Neutrophil (primary cell): ENCODE data around the gene PHYHD1.
A peak's percentile ranks its signal among the peaks of the same experiment; 100 is the strongest.
"Not testable (repeated sequence)": the region's sequence is repeated elsewhere in the genome, so short reads cannot be mapped to it uniquely, and the experiment has no call there.

Experiments used
- H3K27ac ChIP-seq: fragments of 200-600 bp; sonication (generic); 2 replicates; pipeline ENCODE4 v1.5.1; 2016; ENCODE audit warnings: mild to moderate bottlenecking, moderate library complexity
- H3K27me3 ChIP-seq: fragments of 200-600 bp; sonication (generic); 2 replicates; pipeline ENCODE4 v1.6.0; 2016; ENCODE audit warnings: mild to moderate bottlenecking
- H3K36me3 ChIP-seq: fragments of 200-600 bp; sonication (generic); 2 replicates; pipeline ENCODE4 v1.5.1; 2017
- H3K4me1 ChIP-seq, 2 experiments: fragments of 200-600 bp in 1 of 2; sonication (generic) in 1 of 2; 1 replicate in 1 of 2; 2 replicates in 1 of 2; pipeline versions ENCODE4 v1.5.1 to v1.6.1; 2013 to 2016; ENCODE audit warnings: low read depth in 1 of 2, low read length in 1 of 2, mild to moderate bottlenecking in 1 of 2, moderate library complexity in 1 of 2; ENCODE audit not compliant: control insufficient read depth in 1 of 2, insufficient read depth in 1 of 2
- H3K4me3 ChIP-seq, 2 experiments: fragments of 200-600 bp in 1 of 2; sonication (generic) in 1 of 2; 1 replicate in 1 of 2; 2 replicates in 1 of 2; pipeline ENCODE4 v1.5.1; 2013 to 2016; ENCODE audit warnings: low read depth in 1 of 2, low read length in 1 of 2, mild to moderate bottlenecking in 1 of 2, moderate library complexity in 1 of 2
- H3K9me3 ChIP-seq: fragments of 200-600 bp; sonication (generic); 2 replicates; pipeline ENCODE4 v1.5.1; 2016
- TF ChIP-seq, protein P1 (sequence below): fragments of 200-600 bp; sonication (generic); IDR thresholded peaks from 2 replicates; pipeline ENCODE4 v1.5.1; 2016; ENCODE audit warnings: antibody characterized with exemption

PHYHD1 gene

DNA sequence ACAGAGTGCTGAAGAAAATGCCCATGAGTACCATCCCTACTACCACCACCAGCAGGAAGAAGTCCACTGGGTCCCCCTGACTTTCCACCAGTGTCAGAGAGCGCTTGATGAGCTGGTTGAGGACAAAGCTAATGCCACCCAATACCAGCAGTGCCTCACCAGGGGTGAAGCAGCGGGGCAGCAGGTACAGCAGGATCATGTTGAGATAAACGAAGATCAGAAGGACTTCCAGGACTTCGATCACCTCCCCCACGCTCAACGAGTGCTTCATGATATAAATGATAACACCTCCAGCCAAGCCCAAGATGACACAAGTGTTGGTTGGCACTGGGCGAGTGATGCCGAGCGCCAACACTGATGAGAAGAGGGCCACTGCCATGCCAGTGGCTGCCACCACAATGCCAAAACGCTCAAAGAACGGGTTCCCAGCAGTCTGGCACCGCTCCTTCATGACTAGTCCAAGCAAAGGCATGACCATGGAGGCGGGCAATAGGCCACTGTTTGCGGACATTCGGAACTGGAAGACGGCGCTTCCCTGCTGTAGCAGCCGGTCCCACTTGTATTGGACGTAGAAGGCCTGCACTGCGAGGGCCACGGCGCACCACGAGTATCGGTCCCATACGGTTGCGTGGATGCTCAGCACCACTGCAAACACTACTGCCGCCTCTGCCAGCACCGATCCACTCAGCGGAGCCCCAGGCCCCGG lies 25.9 kb downstream of the PHYHD1 start:
- no peaks in the 10 kb centered on the region for H3K9me3 ChIP-seq
- peak overlapping the region; percentile 93 to 96 for H3K4me3 ChIP-seq
- peaks cover 13 to 19% of the 10 kb centered on the region in 2 experiments for H3K4me1 ChIP-seq
- no peaks in the 10 kb centered on the region for H3K36me3 ChIP-seq
- no peaks in the 10 kb centered on the region for H3K27me3 ChIP-seq
- TF ChIP-seq, protein P1, sequence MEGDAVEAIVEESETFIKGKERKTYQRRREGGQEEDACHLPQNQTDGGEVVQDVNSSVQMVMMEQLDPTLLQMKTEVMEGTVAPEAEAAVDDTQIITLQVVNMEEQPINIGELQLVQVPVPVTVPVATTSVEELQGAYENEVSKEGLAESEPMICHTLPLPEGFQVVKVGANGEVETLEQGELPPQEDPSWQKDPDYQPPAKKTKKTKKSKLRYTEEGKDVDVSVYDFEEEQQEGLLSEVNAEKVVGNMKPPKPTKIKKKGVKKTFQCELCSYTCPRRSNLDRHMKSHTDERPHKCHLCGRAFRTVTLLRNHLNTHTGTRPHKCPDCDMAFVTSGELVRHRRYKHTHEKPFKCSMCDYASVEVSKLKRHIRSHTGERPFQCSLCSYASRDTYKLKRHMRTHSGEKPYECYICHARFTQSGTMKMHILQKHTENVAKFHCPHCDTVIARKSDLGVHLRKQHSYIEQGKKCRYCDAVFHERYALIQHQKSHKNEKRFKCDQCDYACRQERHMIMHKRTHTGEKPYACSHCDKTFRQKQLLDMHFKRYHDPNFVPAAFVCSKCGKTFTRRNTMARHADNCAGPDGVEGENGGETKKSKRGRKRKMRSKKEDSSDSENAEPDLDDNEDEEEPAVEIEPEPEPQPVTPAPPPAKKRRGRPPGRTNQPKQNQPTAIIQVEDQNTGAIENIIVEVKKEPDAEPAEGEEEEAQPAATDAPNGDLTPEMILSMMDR: no peak
- peak overlapping the region; percentile 70 for H3K27ac ChIP-seq

DNA sequence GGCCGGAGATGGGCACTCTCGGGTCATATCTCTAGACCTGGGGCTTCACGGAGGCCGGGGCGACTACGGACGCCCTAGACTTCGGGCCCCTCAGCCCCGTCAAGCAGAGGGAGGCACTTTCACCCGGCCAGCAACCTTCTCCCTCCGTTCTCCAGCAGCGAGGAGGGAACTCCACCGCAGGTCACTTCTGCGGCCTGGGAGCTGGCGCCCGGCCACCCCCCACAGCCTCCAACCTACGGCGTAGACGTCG lies 26.4 kb downstream of the PHYHD1 start:
- H3K4me3 ChIP-seq: peak overlapping the region; percentile 93 to 96
- H3K36me3 ChIP-seq: no peaks in the 10 kb centered on the region
- no peaks in the 10 kb centered on the region for H3K27me3 ChIP-seq
- no peaks in the 10 kb centered on the region for H3K9me3 ChIP-seq
- H3K4me1 ChIP-seq: peaks cover 13 to 19% of the 10 kb centered on the region in 2 experiments
- TF ChIP-seq, protein P1: no peak
- H3K27ac ChIP-seq: peak overlapping the region; percentile 70

DNA sequence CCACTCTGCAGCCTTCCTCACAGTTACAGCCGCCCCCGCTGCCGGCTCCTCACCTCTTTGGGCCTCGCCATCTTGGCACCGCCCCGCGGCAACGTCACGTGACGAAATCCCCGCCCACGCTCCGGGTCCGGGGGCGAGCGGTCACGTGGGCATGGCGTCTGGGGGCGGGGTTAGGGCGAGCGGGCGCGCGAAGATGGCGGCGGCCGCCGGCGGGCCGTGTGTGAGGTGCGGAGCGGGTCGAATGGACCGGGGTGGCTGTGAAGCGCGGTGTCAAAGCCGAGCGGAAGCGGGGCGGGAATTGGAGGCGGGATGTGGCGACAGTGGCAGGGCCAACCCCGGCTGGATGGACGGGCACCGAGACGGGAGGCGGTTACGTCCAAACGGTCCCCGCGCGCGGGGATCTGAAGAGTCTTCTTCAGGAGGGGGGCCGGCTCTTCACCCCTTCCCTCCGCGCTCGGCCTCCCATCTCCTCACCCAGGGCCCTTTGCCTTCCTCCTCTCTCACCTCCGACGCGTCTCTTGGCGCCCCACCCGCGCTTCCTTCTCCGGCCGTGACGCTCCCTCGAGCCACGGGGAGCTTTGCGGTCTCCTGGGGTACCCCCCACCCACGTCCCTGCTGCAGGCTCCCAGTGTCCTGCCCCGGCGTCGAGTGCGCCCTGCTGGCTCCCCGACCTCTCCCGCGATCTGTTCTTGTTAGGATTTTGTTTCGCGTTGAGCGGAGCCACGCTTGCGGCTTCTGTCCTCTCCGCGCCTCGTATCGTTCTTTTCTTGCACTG lies 26.9 kb downstream of the PHYHD1 start, which contains the start of the genes DOLK and NUP188:
Gene DOLK (minus strand): TSS at position 77 of the 775 bp plus-strand sequence. CDS start 300 bp downstream, outside the sequence.
Gene NUP188 (plus strand): TSS at position 173 of the 775 bp plus-strand sequence. CDS start 21 bp downstream, at position 194.
- H3K4me3 ChIP-seq: peak within 1 kb of the TSS; percentile 93 to 96
- H3K27me3 ChIP-seq: no peaks in the 10 kb centered on the region
- peaks cover 13 to 19% of the 10 kb centered on the region in 2 experiments for H3K4me1 ChIP-seq
- TF ChIP-seq, protein P1: peak; percentile 36
- H3K9me3 ChIP-seq: no peaks in the 10 kb centered on the region
- H3K36me3 ChIP-seq: no peaks in the 10 kb centered on the region
- peak within 1 kb of the TSS; percentile 70 for H3K27ac ChIP-seq

DNA sequence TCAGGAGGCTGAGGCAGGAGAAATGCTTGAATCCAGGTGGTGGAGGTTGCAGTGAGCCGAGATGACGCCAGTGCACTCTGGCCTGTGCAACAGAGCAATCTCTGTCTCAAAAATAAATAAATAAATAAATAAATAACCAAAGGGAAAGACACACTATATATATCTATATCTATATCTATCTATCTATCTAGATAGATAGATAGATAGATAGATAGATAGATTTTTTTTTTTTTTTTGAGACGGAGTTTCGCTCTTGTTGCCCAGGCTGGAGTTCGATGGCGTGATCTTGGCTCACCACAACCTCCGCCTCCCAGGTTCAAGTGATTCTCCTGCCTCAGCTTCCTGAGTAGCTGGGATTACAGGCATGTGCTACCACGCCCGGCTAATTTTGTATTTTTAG lies 40.6 kb downstream of the PHYHD1 start:
- H3K9me3 ChIP-seq, H3K27ac ChIP-seq, H3K4me1 ChIP-seq, H3K27me3 ChIP-seq, H3K4me3 ChIP-seq: not testable (repeated sequence)
- peaks cover 29% of the 10 kb centered on the region for H3K36me3 ChIP-seq

DNA sequence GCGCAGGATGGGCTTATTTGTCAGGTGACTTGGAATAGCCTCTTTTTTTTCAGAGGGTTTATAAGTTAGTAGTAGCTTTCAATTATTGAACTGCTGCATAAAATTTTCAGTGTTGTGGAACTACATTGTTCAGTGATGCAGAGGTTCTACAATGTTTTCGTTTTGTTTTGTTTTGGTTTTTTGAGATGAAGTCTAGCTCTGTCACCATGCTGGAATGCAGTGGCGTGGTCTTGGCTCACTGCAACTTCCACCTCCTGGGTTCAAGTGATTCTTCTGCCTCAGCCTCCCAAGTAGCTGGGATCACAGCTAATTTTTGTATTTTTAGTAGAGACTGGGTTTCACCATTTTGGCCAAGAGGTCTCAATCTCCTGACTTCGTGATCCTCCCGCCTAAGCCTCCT lies 48.7 kb downstream of the PHYHD1 start:
- H3K36me3 ChIP-seq: peaks cover 54% of the 10 kb centered on the region
- no peaks in the 10 kb centered on the region for H3K27me3 ChIP-seq
- TF ChIP-seq, protein P1: no peak
- no peaks in the 10 kb centered on the region for H3K4me1 ChIP-seq
- no peak overlapping the region for H3K27ac ChIP-seq
- no peak overlapping the region for H3K4me3 ChIP-seq
- H3K9me3 ChIP-seq: no peaks in the 10 kb centered on the region

DNA sequence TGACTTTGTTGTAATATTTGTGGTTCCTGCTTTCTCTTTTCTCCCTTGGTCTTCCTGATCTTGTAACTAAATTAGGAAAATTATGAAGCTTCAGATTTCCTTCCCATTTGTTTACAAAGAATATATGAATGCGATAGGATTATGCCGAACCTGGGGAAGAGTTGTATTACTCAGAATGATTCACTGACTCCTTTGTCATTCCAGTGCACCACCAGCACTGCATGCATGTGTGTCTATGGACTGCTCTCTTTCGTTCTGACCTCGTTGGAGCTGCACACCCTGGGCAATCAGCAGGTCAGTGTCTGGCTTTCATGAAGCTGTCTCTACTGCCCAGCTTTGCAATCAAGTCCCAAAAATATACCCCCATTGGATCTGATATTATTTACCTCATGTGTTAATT lies 52.2 kb downstream of the PHYHD1 start:
- no peaks in the 10 kb centered on the region for H3K4me1 ChIP-seq
- TF ChIP-seq, protein P1: no peak

More for the DNA sequence above, 52.2 kb downstream of the PHYHD1 start:
- Histone ChIP-seq H3K27ac (no peak overlapping the region), H3K9me3 (no peaks in the 10 kb centered on the region), H3K4me3 (no peak overlapping the region), H3K36me3 (peaks cover 84% of the 10 kb centered on the region), H3K27me3 (no peaks in the 10 kb centered on the region)
